Natural killer cell (primary cell): Measurements from ENCODE around the gene TOP3B. TPM values are rescaled to one million over a fixed set of nuclear protein-coding genes. Genes with fewer than 3 reads are reported as not detected.

Experiments
- ATAC-seq, 3 donors: fragments of 150-1000 bp in 2 of 3; fragments of 200-7000 bp in 1 of 3; cut with Tn5 transposase; 1 replicate in 1 of 3; 2 replicates in 2 of 3; pipeline ENCODE4 v1.10.0; 2021; ENCODE audit warnings: mild to moderate bottlenecking in 2 of 3, moderate library complexity in 2 of 3
- DNase-seq, 2 donors: peaks; one replicate each; pipeline versions ENCODE4 v3.0.0 to v3.0.0-alpha.2; 2013 to 2021; ENCODE audit warnings: mixed read lengths in 1 of 2
- H3K27ac ChIP-seq: one replicate; pipeline ENCODE4 v1.5.1; 2013; ENCODE audit warnings: mild to moderate bottlenecking, low read length
- H3K27me3 ChIP-seq: one replicate; pipeline ENCODE4 v1.6.1; 2013; ENCODE audit warnings: low read length; ENCODE audit not compliant: control insufficient read depth, insufficient read depth
- H3K36me3 ChIP-seq: one replicate; pipeline ENCODE4 v1.6.1; 2013; ENCODE audit warnings: low read length; ENCODE audit not compliant: control insufficient read depth, insufficient read depth
- H3K4me1 ChIP-seq: one replicate; pipeline ENCODE4 v1.6.1; 2013; ENCODE audit warnings: low read length; ENCODE audit not compliant: control insufficient read depth, insufficient read depth
- H3K4me3 ChIP-seq: one replicate; pipeline ENCODE4 v1.5.1; 2013; ENCODE audit warnings: low read length
- H3K9me3 ChIP-seq: one replicate; pipeline ENCODE4 v1.6.1; 2013; ENCODE audit warnings: low read length; ENCODE audit not compliant: control insufficient read depth, insufficient read depth
- H3K27ac Mint-ChIP-seq, 2 donors: one replicate each; pipeline ENCODE4 v1.8.0; 2022; ENCODE audit warnings: mild to moderate bottlenecking in 2 of 2, mixed read lengths in 2 of 2, moderate library complexity in 1 of 2
- H3K27me3 Mint-ChIP-seq, 2 donors: one replicate each; pipeline ENCODE4 v1.8.0; 2022; ENCODE audit warnings: low read depth in 2 of 2, mixed read lengths in 2 of 2
- H3K36me3 Mint-ChIP-seq: one replicate; pipeline ENCODE4 v1.8.0; 2022; ENCODE audit warnings: mixed read lengths
- H3K4me1 Mint-ChIP-seq, 2 donors: one replicate each; pipeline ENCODE4 v1.8.0; 2022; ENCODE audit warnings: mixed read lengths in 2 of 2
- H3K4me3 Mint-ChIP-seq: one replicate; pipeline ENCODE4 v1.8.0; 2022; ENCODE audit warnings: mild to moderate bottlenecking, moderate library complexity, mixed read lengths
- H3K9me3 Mint-ChIP-seq, 2 donors: one replicate each; pipeline ENCODE4 v1.8.0; 2022; ENCODE audit warnings: mixed read lengths in 2 of 2
- CTCF ChIP-seq: fragments of 200-600 bp; IDR thresholded peaks from one replicate; pipeline ENCODE4 v1.8.0; 2022; ENCODE audit warnings: antibody characterized with exemption
- WGBS: methylation state at CpG from one replicate; pipeline ENCODE4 v1.1.7; 2013; ENCODE audit warnings: missing lambda C conversion rate; ENCODE audit not compliant: insufficient coverage; 5-methylcytosine and 5-hydroxymethylcytosine counted together
- intact Hi-C: fragments of 100-400 bp; cut with micrococcal nuclease; formaldehyde crosslinking; loops from one replicate; pipeline ENCODE4 v1.14.2; 2022
- total RNA-seq, 4 donors: library from RNA; stranded (reverse); fragments of 120-200 nt in 1 of 4; gene quantifications; one replicate each; pipeline versions ENCODE4 v1.2.3 to v1.2.4, GENCODE V29; 2013 to 2022

TOP3B gene
- total RNA-seq, 3 donors from 2014 or later (not counting 1 experiment from before 2014, with no cell fraction given): 45.8 to 66.0 (median 62.7) TPM

- no peak overlapping the region for H3K4me3 Mint-ChIP-seq
- peaks cover 21 to 24% of the 10 kb centered on the region in 2 donors for H3K27me3 Mint-ChIP-seq
- ATAC-seq: no peak
Measured at GRCh38 chr22:22009661-22010060, 27.1 kb upstream of the TOP3B start.

GRCh38 chr22:22006596-22006990 lies 24.0 kb upstream of the TOP3B start:
- WGBS: 94% methylated on average over 6 of the region's 6 CpGs
- no peaks in the 10 kb centered on the region for H3K4me1 ChIP-seq
- H3K4me3 ChIP-seq: no peak overlapping the region
- Mint-ChIP-seq H3K9me3 (no peaks in the 10 kb centered on the region), H3K27me3 (peaks cover 21 to 26% of the 10 kb centered on the region in 2 donors), H3K36me3 (no peaks in the 10 kb centered on the region), H3K4me1 (no peaks in the 10 kb centered on the region), H3K27ac (no peak overlapping the region), H3K4me3 (no peak overlapping the region)
- intact Hi-C loops: no loop called here
- peaks cover 3% of the 10 kb centered on the region for H3K27me3 ChIP-seq
- TF ChIP-seq CTCF: no peak
- no peak overlapping the region for H3K27ac ChIP-seq
- no peaks in the 10 kb centered on the region for H3K9me3 ChIP-seq
- ATAC-seq (no peak), DNase-seq (no peak)
- no peaks in the 10 kb centered on the region for H3K36me3 ChIP-seq

More at GRCh38 chr22:22009661-22010060, 27.1 kb upstream of the TOP3B start:
- no peaks in the 10 kb centered on the region for H3K4me1 Mint-ChIP-seq
- intact Hi-C loops: no loop called here
- Histone ChIP-seq H3K27ac (no peak overlapping the region), H3K4me1 (no peaks in the 10 kb centered on the region), H3K27me3 (peaks cover 3% of the 10 kb centered on the region), H3K9me3 (no peaks in the 10 kb centered on the region), H3K36me3 (no peaks in the 10 kb centered on the region), H3K4me3 (no peak overlapping the region)
- 79% methylated on average over 3 of the region's 3 CpGs for WGBS
- no peak for DNase-seq
- no peak overlapping the region for H3K27ac Mint-ChIP-seq
- TF ChIP-seq CTCF: no peak
- H3K9me3 Mint-ChIP-seq: peaks cover 0 to 2% of the 10 kb centered on the region in 2 donors
- no peaks in the 10 kb centered on the region for H3K36me3 Mint-ChIP-seq

- H3K9me3 Mint-ChIP-seq: no peaks in the 10 kb centered on the region
- H3K36me3 Mint-ChIP-seq: no peaks in the 10 kb centered on the region
- Histone ChIP-seq H3K36me3 (no peaks in the 10 kb centered on the region), H3K4me1 (no peaks in the 10 kb centered on the region), H3K27me3 (peaks cover 3% of the 10 kb centered on the region), H3K27ac (no peak overlapping the region), H3K4me3 (no peak overlapping the region), H3K9me3 (no peaks in the 10 kb centered on the region)
- no peak for TF ChIP-seq CTCF
- no peak overlapping the region for H3K27ac Mint-ChIP-seq
- ATAC-seq: no peak
- DNase-seq: no peak
- peaks cover 26 to 31% of the 10 kb centered on the region in 2 donors for H3K27me3 Mint-ChIP-seq
- no peak overlapping the region for H3K4me3 Mint-ChIP-seq
- intact Hi-C loops: no loop called here
- H3K4me1 Mint-ChIP-seq: no peaks in the 10 kb centered on the region
- WGBS: 93% methylated on average over 3 of the region's 5 CpGs
Measured at GRCh38 chr22:22005945-22006595, 23.5 kb upstream of the TOP3B start.

GRCh38 chr22:22003233-22003632 lies 20.6 kb upstream of the TOP3B start:
- no peak overlapping the region for H3K27ac ChIP-seq
- Mint-ChIP-seq H3K36me3 (no peaks in the 10 kb centered on the region), H3K4me3 (no peak overlapping the region), H3K27me3 (peaks cover 7 to 17% of the 10 kb centered on the region in 2 donors), H3K9me3 (no peaks in the 10 kb centered on the region), H3K27ac (no peak overlapping the region), H3K4me1 (no peaks in the 10 kb centered on the region)
- no peaks in the 10 kb centered on the region for H3K9me3 ChIP-seq
- DNase-seq: no peak
- WGBS: 76% methylated on average over 3 of the region's 3 CpGs
- intact Hi-C loops: no loop called here
- H3K4me3 ChIP-seq: no peak overlapping the region
- no peaks in the 10 kb centered on the region for H3K27me3 ChIP-seq
- H3K4me1 ChIP-seq: no peaks in the 10 kb centered on the region
- no peaks in the 10 kb centered on the region for H3K36me3 ChIP-seq
- ATAC-seq: no peak
- TF ChIP-seq CTCF: no peak
